ENCODE measurements around the gene DLG2.

DLG2 gene

DNA sequence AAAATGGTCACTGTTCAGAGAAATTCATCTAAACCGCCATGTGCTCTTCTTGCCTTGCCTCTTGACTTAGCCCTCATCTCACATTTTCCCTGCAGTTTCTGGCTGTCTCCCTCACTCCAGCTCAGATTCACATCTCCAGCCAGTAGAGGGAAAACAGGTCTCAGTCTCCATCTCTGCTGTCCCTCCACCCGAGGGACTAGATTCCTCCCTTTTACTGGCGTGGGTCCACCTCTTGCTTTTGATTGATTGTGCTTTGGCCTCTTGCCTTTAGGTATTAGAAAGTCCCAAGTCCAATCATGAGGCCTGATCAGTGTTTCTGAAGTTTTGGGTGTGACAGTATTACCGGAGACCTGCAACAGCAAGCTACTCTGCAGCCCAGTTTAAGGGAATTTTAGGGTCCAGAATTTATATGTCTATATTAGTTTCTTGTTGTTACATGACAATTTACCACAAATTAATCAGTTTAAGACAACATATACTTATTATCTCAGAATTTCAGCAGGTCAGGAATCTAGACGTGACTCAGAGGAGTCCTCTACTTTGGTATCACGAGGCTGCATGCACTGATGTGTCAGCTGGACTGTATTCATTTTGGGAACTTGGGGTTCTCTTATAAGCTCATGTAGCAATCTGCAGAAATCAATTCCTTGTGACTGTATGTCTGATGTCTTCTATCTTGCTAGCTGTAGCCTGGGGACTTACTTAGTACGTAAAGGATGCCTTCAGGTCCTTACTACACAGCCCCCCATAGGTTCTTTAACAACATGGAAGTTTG is 1535.7 kb downstream of the DLG2 start:
- DNase-seq (ENCODE audit: low read depth): no peak

- no peak for DNase-seq (ENCODE audit: low read depth)
Observed at GRCh38 chr11:84089072-84090057, 1537.8 kb downstream of the DLG2 start.

DNA sequence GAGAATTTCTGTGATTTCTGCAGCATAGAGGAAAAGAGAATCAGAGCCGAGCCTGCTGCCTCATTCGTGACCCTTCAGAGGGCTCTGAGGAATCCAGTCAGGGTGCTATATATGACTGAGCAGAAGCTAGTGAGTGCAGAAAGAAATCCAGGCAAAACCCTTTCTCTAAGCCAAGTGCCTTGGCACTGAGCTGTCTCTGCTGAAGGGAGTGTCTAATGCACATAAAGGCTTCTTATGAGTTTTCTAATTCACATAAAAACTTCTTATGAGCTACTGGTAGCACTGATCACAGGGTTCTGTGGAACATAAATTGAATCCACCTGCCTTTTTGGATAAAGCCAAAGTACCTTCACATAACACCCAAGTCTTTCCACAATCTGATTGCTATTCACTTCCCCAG is 1555.3 kb downstream of the DLG2 start:
- no peak for DNase-seq (ENCODE audit: low read depth)

DNA sequence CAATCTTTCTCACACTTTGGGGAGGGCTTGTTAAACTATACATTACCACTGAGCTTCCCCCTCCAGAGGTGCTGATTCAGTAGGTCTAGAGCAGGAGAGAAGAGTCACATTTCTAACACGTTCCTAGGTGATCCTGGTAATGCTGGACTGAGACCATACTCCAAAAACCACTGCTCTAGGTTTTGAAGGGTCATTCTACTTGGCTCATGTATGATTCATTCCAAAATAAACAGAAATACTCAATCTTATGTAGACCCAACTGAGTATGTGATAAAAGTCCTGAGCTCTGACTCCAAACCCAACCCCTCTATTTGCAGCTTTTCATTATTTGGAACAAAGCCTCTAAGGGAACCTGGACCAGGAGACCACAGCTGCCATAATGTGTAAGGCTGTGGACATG is 1558.1 kb downstream of the DLG2 start:
- DNase-seq (ENCODE audit: low read depth): no peak

DNA sequence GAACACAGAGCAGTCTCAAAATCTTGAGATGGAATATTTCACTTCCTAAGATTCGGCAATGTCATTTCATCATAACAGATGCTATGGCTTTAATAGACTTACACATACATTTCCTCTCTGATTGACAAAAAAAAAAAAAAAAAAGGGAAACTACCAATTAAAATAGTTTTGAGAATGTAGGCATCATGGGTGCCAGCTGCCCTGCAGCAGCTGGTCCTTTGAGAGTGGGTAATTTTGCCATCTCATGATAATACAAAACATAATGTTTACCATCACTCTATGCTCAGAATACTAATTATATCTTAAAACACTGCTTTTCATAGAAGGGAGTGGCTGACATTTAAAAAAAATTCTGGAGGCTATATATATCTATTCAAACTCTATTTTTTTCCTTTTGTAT is 1565.4 kb downstream of the DLG2 start:
- DNase-seq (ENCODE audit: low read depth): no peak

GRCh38 chr11:84056653-84057376 is 1570.3 kb downstream of the DLG2 start:
- DNase-seq (ENCODE audit: low read depth): no peak

GRCh38 chr11:84045146-84045545 is 1582.0 kb downstream of the DLG2 start:
- DNase-seq (ENCODE audit: low read depth): no peak

- DNase-seq (ENCODE audit: low read depth): no peak
Observed at GRCh38 chr11:84044706-84045105, 1582.4 kb downstream of the DLG2 start.

DNA sequence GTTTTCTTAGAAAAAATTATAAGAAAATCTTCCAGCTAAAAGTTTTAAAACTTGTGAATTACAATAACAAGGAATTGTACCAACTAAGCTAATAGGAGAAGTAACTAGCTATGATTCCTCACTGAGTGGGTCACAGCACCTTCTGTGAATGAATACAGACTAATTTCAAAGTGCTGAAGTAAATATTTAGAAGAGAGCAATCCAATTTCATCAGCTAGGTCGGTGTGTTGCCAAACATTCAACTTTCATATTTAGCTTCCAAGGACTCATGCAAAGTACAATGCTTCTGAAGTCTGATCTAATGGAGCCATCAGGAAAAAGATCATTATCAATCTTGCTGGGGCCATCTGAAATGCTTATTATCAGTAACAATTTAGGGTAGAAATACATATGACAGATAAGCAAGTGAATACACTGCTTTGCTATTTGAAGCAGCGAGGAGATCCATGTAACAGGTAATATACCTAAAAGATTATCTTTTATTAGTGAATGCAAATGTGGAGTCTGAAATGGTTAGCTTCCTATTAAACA is 1590.4 kb downstream of the DLG2 start:
- DNase-seq (ENCODE audit: low read depth): no peak

- DNase-seq (ENCODE audit: low read depth): no peak
Observed at GRCh38 chr11:84035645-84036044, 1591.5 kb downstream of the DLG2 start.

DNA sequence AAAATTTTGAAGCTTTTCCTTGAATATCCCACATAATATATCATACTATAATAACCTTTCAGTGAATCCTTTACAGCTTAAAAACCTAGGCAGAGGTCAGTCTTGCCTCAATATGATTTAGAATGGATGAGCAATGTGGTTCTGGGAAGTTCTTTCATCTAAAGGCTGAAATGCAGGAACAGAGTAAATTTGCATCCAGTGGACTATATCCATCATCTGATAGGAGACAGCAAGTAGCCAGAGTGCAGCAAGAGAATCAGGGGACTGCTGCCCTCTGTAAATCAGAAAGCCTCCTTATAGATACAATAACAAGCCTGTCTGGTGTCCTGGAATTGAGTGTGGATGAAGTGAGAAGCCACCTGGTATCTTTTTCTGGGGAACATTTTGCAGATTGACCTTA is 1592.7 kb downstream of the DLG2 start:
- no peak for DNase-seq (ENCODE audit: low read depth)

- DNase-seq (ENCODE audit: low read depth): no peak
Observed at GRCh38 chr11:84024266-84024665, 1602.9 kb downstream of the DLG2 start.

DNA sequence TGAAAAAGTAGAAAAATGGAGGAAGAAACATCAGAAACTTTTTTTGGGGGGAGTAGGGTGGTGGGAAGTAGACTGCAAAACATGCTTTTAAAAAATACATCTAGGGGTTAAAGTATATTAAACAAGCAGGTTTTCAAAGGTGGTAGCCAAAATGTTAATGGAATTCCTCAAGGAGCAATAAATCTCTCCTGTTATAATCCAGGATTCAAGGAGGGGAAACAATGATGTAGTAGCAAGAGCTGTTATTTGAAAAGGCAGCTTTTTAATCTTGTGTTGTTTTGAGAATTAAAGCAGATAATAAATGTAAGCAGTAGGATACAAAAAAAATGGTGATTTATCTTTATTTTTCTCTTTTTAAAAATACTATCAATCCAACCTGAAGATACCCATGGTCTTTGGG is 1604.4 kb downstream of the DLG2 start:
- no peak for DNase-seq (ENCODE audit: low read depth)

DNA sequence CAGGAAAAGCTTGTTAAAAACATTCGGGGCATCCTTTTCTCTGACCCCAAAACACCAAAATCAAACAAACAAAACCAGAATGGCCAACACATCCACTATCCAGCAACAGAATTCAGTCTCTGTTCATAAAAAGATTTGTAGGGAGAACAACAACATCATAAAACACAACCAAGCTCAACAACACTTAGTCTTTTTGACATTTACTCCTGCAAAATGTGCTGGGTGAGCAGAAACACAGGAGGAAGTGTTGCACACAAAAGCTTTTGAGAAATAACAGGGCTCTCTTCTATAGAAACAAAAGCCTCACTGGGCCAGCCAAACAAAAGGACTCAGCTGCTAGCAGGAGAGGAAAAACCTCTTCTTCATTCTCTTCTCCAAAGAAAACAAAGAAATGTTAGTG is 1604.9 kb downstream of the DLG2 start:
- DNase-seq (ENCODE audit: low read depth): no peak

DNA sequence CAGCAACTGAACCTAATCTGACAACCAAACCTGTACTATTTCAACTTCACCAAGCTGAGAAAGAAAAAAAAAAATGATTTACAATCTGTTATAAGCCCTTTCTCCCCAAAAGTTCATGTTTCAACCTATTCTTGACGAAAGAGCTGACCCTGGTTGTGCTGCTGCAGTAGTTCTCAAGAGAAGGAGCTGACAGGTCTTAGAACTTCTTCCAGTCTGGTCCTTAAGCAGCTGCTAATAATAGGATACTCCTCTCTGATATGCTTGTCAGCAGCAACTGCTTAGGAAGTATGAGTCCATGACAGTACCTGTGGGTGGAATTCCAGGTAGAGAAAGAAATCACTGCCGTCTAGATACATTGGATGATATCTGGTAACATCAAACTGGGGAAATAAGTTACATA is 1605.9 kb downstream of the DLG2 start:
- no peak for DNase-seq (ENCODE audit: low read depth)

GRCh38 chr11:84019571-84020194 is 1607.5 kb downstream of the DLG2 start:
- DNase-seq (ENCODE audit: low read depth): no peak

DNA sequence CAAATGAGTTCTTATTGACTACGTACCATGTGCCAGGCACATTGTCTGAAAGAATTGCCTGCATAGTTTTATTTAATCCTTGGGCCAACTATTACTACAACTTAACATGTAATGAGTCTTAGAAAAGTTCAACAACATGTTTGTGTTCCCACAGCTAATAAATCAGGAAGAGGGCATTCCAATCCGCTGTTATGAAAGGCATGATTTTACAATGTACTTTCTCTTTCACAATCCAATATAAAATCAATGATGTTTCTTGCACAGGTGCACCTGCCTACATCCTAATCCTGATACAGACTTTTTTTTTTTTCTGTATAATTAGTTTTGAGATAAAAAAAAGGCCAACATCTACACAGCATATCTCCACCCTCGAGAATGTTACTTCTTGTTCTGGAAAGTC is 1612.6 kb downstream of the DLG2 start:
- DNase-seq (ENCODE audit: low read depth): no peak

GRCh38 chr11:84012171-84012826 is 1614.8 kb downstream of the DLG2 start:
- DNase-seq (ENCODE audit: low read depth): no peak

DNA sequence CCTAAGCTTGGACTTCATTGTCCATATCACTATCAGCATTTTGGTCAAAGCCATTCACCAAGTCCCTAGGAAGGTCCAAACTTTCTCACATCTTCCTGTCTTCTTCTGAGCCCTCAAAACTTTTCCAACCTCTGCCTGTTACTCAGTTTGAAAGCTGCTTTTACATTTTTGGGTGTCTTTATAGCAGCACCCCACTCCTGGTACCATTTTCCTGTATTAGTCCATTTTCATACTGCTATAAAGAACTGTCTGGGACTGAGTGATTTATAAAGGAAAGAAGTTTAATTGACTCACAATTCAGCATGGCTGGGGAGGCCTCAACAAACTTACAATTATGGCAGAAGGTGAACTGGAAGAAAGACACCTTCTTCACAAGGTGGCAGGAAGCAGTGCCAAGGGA is 1624.0 kb downstream of the DLG2 start:
- DNase-seq (ENCODE audit: low read depth): no peak

GRCh38 chr11:83998921-83999320 is 1628.2 kb downstream of the DLG2 start:
- DNase-seq (ENCODE audit: low read depth): no peak

- DNase-seq (ENCODE audit: low read depth): no peak
Observed at GRCh38 chr11:83990160-83990733, 1636.9 kb downstream of the DLG2 start.
